ENCODE data around the gene DEXI.

GRCh38 chr16:10881479-10882030 is 60.7 kb downstream of the DEXI start:
- TF ChIP-seq CTCF (tag by site-specific recombination; IDR thresholded peaks at IDR 0.05) (no peak), ZNF624 (tag by site-specific recombination; IDR thresholded peaks at IDR 0.05) (no peak), ZNF704 (tag by site-specific recombination; IDR thresholded peaks at IDR 0.05) (no peak), ZBTB17 (tag by site-specific recombination; IDR thresholded peaks at IDR 0.05) (no peak), MZF1 (tag by site-specific recombination; IDR thresholded peaks at IDR 0.05; ENCODE audit: borderline replicate concordance) (no peak), ZNF843 (tag by site-specific recombination; IDR thresholded peaks at IDR 0.05) (no peak), ZNF530 (tag by site-specific recombination; IDR thresholded peaks at IDR 0.05; ENCODE audit: low read depth) (no peak), ATF2 (tag by site-specific recombination; IDR thresholded peaks at IDR 0.05; ENCODE audit: low read depth) (no peak), YY1 (tag by site-specific recombination; IDR thresholded peaks at IDR 0.05) (no peak)

Data from HEK293 (cell line).